ENCODE measurements around the gene PTGES3. TPM values are rescaled to one million over a fixed set of nuclear protein-coding genes. Genes with fewer than 3 reads are reported as not detected.

Gene PTGES3
- total RNA-seq, 4 donors from 2014 or later: 40.4 to 168 (median 102) TPM

- no peak overlapping the region for H3K4me3 ChIP-seq
- peaks cover 22 to 85% (median 61%) of the 10 kb centered on the region in 4 donors for H3K4me1 ChIP-seq
- intact Hi-C loops (cut with DNase I; ENCODE audit: low total_unique reads) (no loop called here), in situ Hi-C loops (cut with MboI; ENCODE audit: low pct_ligation_motif_present in 1 of 4, low pct_unique_long_range_greater_than_20kb in 1 of 4, low sequenced_read_pairs in 3 of 4) (no loop called here)
- TF ChIP-seq EP300 (IDR thresholded peaks at IDR 0.05; ENCODE audit: low read depth) (no peak), POLR2A (IDR thresholded peaks at IDR 0.05) (no peak), POLR2AphosphoS5 (IDR thresholded peaks at IDR 0.05) (no peak), CTCF (IDR thresholded peaks at IDR 0.05) (no peak)
- H3K27ac ChIP-seq: no peak overlapping the region
- no peaks in the 10 kb centered on the region for H3K9me3 ChIP-seq
- no peak for DNase-seq
- H3K36me3 ChIP-seq: peaks cover 0 to 18% (median 2%) of the 10 kb centered on the region in 4 donors
- no peaks in the 10 kb centered on the region for H3K27me3 ChIP-seq
These were observed 31.0 kb upstream of the PTGES3 start for GRCh38 chr12:56719056-56719455.

GRCh38 chr12:56718636-56719035, 30.6 kb upstream of the PTGES3 start:
- Histone ChIP-seq H3K4me1 (peaks cover 22 to 83% (median 57%) of the 10 kb centered on the region in 4 donors), H3K27ac (no peak overlapping the region), H3K36me3 (peaks cover 0 to 22% (median 4%) of the 10 kb centered on the region in 4 donors), H3K27me3 (no peaks in the 10 kb centered on the region), H3K4me3 (no peak overlapping the region), H3K9me3 (no peaks in the 10 kb centered on the region)
- intact Hi-C loops (cut with DNase I; ENCODE audit: low total_unique reads): no loop called here
- no peak for TF ChIP-seq POLR2A (IDR thresholded peaks at IDR 0.05)
- TF ChIP-seq CTCF (IDR thresholded peaks at IDR 0.05): no peak
- no peak for TF ChIP-seq POLR2AphosphoS5 (IDR thresholded peaks at IDR 0.05)
- TF ChIP-seq EP300 (IDR thresholded peaks at IDR 0.05; ENCODE audit: low read depth): no peak
- DNase-seq: no peak
- in situ Hi-C loops (cut with MboI; ENCODE audit: low pct_ligation_motif_present in 1 of 4, low pct_unique_long_range_greater_than_20kb in 1 of 4, low sequenced_read_pairs in 3 of 4): no loop called here
- WGBS, 2 donors (ENCODE audit: low coverage in 1 of 2): 67% methylated on average over 4 of the region's 4 CpGs; no CpG with 5 or more reads in 1 of the 2 donors

- Histone ChIP-seq H3K4me1 (peaks cover 19 to 78% (median 52%) of the 10 kb centered on the region in 4 donors), H3K9me3 (no peaks in the 10 kb centered on the region), H3K27ac (no peak overlapping the region), H3K4me3 (no peak overlapping the region), H3K27me3 (no peaks in the 10 kb centered on the region), H3K36me3 (peaks cover 0 to 27% (median 7%) of the 10 kb centered on the region in 4 donors)
- DNase-seq: no peak
- no CpG with 5 or more reads among the region's 1 CpG for WGBS, 2 donors (ENCODE audit: low coverage in 1 of 2)
- TF ChIP-seq EP300 (IDR thresholded peaks at IDR 0.05; ENCODE audit: low read depth) (no peak), POLR2A (IDR thresholded peaks at IDR 0.05) (no peak), CTCF (IDR thresholded peaks at IDR 0.05) (no peak), POLR2AphosphoS5 (IDR thresholded peaks at IDR 0.05) (no peak)
- in situ Hi-C loops (cut with MboI; ENCODE audit: low pct_ligation_motif_present in 1 of 4, low pct_unique_long_range_greater_than_20kb in 1 of 4, low sequenced_read_pairs in 3 of 4): no loop called here
- intact Hi-C loops (cut with DNase I; ENCODE audit: low total_unique reads): no loop called here
These were observed 30.1 kb upstream of the PTGES3 start for GRCh38 chr12:56718149-56718548.

- intact Hi-C loops (cut with DNase I; ENCODE audit: low total_unique reads): no loop called here
- Histone ChIP-seq H3K27me3 (no peaks in the 10 kb centered on the region), H3K27ac (peak overlapping the region in 1 of 4 donors; percentile 9), H3K9me3 (no peaks in the 10 kb centered on the region), H3K4me3 (no peak overlapping the region), H3K36me3 (peaks cover 0 to 37% (median 11%) of the 10 kb centered on the region in 4 donors), H3K4me1 (peaks cover 11 to 68% (median 42%) of the 10 kb centered on the region in 4 donors)
- DNase-seq: no peak
- TF ChIP-seq POLR2A (IDR thresholded peaks at IDR 0.05) (no peak), CTCF (IDR thresholded peaks at IDR 0.05) (no peak), EP300 (IDR thresholded peaks at IDR 0.05; ENCODE audit: low read depth) (no peak)
- WGBS, 2 donors (ENCODE audit: low coverage in 1 of 2): 91% methylated on average over 3 of the region's 4 CpGs; no CpG with 5 or more reads in 1 of the 2 donors
- in situ Hi-C loops (cut with MboI; ENCODE audit: low pct_ligation_motif_present in 1 of 4, low pct_unique_long_range_greater_than_20kb in 1 of 4, low sequenced_read_pairs in 3 of 4): no loop called here
These were observed 29.1 kb upstream of the PTGES3 start for GRCh38 chr12:56716933-56717880.

Data from transverse colon (tissue), 4 donors.